Hepatocyte (in vitro differentiated cells): ENCODE data around the gene CD82. TPM values are rescaled to one million over a fixed set of nuclear protein-coding genes. Genes with fewer than 3 reads are reported as not detected.

ENCODE experiments used
- DNase-seq: peaks from one replicate; pipeline ENCODE4 v3.0.0-alpha.2; 2016; ENCODE audit warnings: low spot score
- H2AFZ ChIP-seq: fragments of 200-600 bp; sonication (generic); 2 replicates; pipeline ENCODE4 v1.6.0; 2016; ENCODE audit warnings: antibody characterized with exemption, mild to moderate bottlenecking
- H3K27ac ChIP-seq: fragments of 200-600 bp; sonication (generic); 2 replicates; pipeline ENCODE4 v1.5.1; 2016; ENCODE audit warnings: mild to moderate bottlenecking
- H3K27me3 ChIP-seq: fragments of 200-600 bp; sonication (generic); 2 replicates; pipeline ENCODE4 v1.6.1; 2016
- H3K36me3 ChIP-seq: fragments of 200-600 bp; sonication (generic); replicated peaks from 2 replicates; pipeline ENCODE4 v1.5.1; 2016; ENCODE audit warnings: low read depth; ENCODE audit not compliant: insufficient read depth
- H3K4me1 ChIP-seq: fragments of 200-600 bp; sonication (generic); 2 replicates; pipeline ENCODE4 v1.5.1; 2016; ENCODE audit warnings: mild to moderate bottlenecking, moderate library complexity; ENCODE audit not compliant: insufficient read depth
- H3K4me2 ChIP-seq: fragments of 200-600 bp; sonication (generic); 2 replicates; pipeline ENCODE4 v1.6.0; 2016
- H3K4me3 ChIP-seq: fragments of 200-600 bp; sonication (generic); 2 replicates; pipeline ENCODE4 v1.5.1; 2016; ENCODE audit warnings: mild to moderate bottlenecking
- H3K79me2 ChIP-seq: fragments of 200-600 bp; sonication (generic); 2 replicates; pipeline ENCODE4 v1.6.0; 2017; ENCODE audit warnings: mild to moderate bottlenecking
- H3K9me2 ChIP-seq: fragments of 200-600 bp; sonication (generic); replicated peaks from 2 replicates; pipeline ENCODE4 v1.6.0; 2017; ENCODE audit warnings: mild to moderate bottlenecking; ENCODE audit not compliant: insufficient read depth
- H3K9me3 ChIP-seq: fragments of 200-600 bp; sonication (generic); 2 replicates; pipeline ENCODE4 v1.5.1; 2016; ENCODE audit warnings: low read depth, mild to moderate bottlenecking
- H4K20me1 ChIP-seq: fragments of 200-600 bp; sonication (generic); 2 replicates; pipeline ENCODE4 v1.6.0; 2016; ENCODE audit warnings: mild to moderate bottlenecking; ENCODE audit not compliant: insufficient read depth, poor library complexity, severe bottlenecking
- EZH2 ChIP-seq: fragments of 200-600 bp; sonication (generic); IDR thresholded peaks from 2 replicates; pipeline ENCODE4 v1.6.1; 2016; ENCODE audit warnings: antibody characterized with exemption, mild to moderate bottlenecking, borderline replicate concordance
- EZH2phosphoT487 ChIP-seq: fragments of 200-600 bp; sonication (generic); IDR thresholded peaks from one replicate; pipeline ENCODE4 v1.6.1; 2018; ENCODE audit warnings: antibody characterized with exemption, mild to moderate bottlenecking, low read depth, moderate library complexity; ENCODE audit not compliant: unreplicated experiment, severe bottlenecking
- WGBS: methylation state at CpG from one replicate; pipeline ENCODE4 v1.1.6; 2016; ENCODE audit warnings: low lambda C conversion rate; ENCODE audit errors: missing lambda C conversion rate; 5-methylcytosine and 5-hydroxymethylcytosine counted together
- polyA plus RNA-seq: library from polyadenylated mRNA; unstranded; fragments of >200 nt; fragmentation: Nextera tagmentation; extraction: Ambion mirVana; gene quantifications from 2 replicates; pipeline ENCODE4 v1.2.1, GENCODE V29; 2016
- total RNA-seq: library from RNA; depleted of rRNA; stranded (reverse); fragments of >200 nt; gene quantifications from 2 replicates; pipeline ENCODE4 v1.2.3, GENCODE V29; 2014
- TF ChIP-seq, protein P1 (sequence below): fragments of 200-600 bp; sonication (generic); IDR thresholded peaks from 2 replicates; pipeline ENCODE4 v1.5.1; 2016; ENCODE audit warnings: antibody characterized with exemption, mild to moderate bottlenecking; ENCODE audit not compliant: poor library complexity

Gene CD82
- total and polyA plus RNA-seq, 2 experiments from 2014 or later: 38.7 to 157 TPM

DNA sequence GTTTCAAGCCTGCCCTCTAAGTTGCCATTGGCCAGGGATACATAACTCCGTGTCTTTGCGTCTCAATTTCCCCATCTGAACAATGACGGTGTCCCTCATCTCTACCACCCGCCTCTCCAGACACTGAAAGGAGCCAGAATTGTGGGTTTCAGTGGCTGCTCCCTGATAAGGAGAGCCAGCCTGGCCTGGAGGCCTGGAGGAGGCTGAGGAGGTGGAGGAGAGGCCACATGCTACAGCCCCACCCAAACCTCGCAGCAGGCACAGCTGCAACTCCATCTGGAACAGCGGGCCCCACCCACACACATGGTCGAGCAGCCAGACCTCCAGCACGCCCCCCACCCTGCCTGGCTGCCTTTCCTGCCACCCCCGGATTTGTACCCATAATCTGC, 34.4 kb upstream of the CD82 start:
- Histone ChIP-seq H3K4me3 (no peak overlapping the region), H2AFZ (no peak overlapping the region), H3K9me3 (no peaks in the 10 kb centered on the region), H3K4me1 (peaks cover 6% of the 10 kb centered on the region), H3K27ac (no peak overlapping the region), H3K4me2 (no peak overlapping the region), H3K27me3 (peaks cover 2% of the 10 kb centered on the region), H3K79me2 (no peaks in the 10 kb centered on the region), H4K20me1 (no peaks in the 10 kb centered on the region), H3K9me2 (no peaks in the 10 kb centered on the region), H3K36me3 (no peaks in the 10 kb centered on the region)
- WGBS: 74% methylated on average over 8 of the region's 9 CpGs
- no peak for DNase-seq
- TF ChIP-seq, protein P1, sequence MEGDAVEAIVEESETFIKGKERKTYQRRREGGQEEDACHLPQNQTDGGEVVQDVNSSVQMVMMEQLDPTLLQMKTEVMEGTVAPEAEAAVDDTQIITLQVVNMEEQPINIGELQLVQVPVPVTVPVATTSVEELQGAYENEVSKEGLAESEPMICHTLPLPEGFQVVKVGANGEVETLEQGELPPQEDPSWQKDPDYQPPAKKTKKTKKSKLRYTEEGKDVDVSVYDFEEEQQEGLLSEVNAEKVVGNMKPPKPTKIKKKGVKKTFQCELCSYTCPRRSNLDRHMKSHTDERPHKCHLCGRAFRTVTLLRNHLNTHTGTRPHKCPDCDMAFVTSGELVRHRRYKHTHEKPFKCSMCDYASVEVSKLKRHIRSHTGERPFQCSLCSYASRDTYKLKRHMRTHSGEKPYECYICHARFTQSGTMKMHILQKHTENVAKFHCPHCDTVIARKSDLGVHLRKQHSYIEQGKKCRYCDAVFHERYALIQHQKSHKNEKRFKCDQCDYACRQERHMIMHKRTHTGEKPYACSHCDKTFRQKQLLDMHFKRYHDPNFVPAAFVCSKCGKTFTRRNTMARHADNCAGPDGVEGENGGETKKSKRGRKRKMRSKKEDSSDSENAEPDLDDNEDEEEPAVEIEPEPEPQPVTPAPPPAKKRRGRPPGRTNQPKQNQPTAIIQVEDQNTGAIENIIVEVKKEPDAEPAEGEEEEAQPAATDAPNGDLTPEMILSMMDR: no peak
- no peak for TF ChIP-seq EZH2
- TF ChIP-seq EZH2phosphoT487: no peak

DNA sequence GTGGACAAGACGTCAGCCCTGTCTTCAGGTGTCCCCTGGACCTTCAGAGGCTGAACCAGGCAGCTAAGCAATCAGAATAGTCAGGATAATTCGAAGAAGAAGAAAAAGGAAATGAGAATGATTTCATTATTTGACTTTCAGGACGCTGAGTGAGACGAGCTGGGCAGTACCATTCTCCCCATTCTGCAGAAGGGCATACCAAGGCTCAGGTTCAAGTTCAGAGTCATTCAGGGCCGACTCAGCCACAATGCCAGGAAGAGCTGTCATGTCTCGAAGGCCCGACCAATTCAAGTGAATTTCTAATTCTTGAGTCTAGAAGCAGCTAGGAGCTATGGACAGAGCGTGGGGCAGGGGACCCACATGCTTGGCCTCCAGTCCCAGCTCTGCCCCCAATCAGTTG, 33.8 kb upstream of the CD82 start:
- H3K9me2 ChIP-seq: no peaks in the 10 kb centered on the region
- H4K20me1 ChIP-seq: no peaks in the 10 kb centered on the region
- peaks cover 2% of the 10 kb centered on the region for H3K27me3 ChIP-seq
- no peak overlapping the region for H3K4me3 ChIP-seq
- no peak overlapping the region for H3K4me2 ChIP-seq
- 91% methylated on average over 8 of the region's 8 CpGs for WGBS
- TF ChIP-seq, protein P1: no peak
- TF ChIP-seq EZH2 (no peak), EZH2phosphoT487 (no peak)
- H2AFZ ChIP-seq: no peak overlapping the region
- H3K9me3 ChIP-seq: no peaks in the 10 kb centered on the region
- H3K79me2 ChIP-seq: no peaks in the 10 kb centered on the region
- H3K36me3 ChIP-seq: no peaks in the 10 kb centered on the region
- peaks cover 5% of the 10 kb centered on the region for H3K4me1 ChIP-seq
- DNase-seq: no peak
- no peak overlapping the region for H3K27ac ChIP-seq

DNA sequence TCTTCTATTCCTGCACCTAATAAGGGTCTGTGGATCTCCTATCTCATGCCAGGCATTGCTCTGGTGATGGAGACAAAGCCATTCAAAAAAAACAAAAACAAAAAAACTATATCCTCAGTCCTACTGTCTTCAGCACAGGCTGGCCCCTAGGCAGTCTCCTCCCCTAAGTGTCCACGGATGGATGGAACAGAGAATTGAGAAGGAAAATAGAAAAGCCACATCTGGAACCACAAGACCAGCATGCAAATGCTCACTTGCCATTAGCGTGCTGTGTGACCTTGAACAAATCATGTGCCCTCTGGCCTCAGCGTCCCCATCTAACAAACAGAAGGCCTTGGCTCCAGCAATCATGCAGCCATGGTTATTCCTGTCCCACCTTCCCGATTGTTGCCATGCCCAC, 32.7 kb upstream of the CD82 start:
- H3K9me3 ChIP-seq: no peaks in the 10 kb centered on the region
- no peaks in the 10 kb centered on the region for H3K36me3 ChIP-seq
- TF ChIP-seq, protein P1: no peak
- TF ChIP-seq EZH2phosphoT487: no peak
- no peak for TF ChIP-seq EZH2
- no peak for DNase-seq
- WGBS: 57% methylated on average over 4 of the region's 4 CpGs
- no peak overlapping the region for H2AFZ ChIP-seq
- H3K4me2 ChIP-seq: no peak overlapping the region
- no peaks in the 10 kb centered on the region for H4K20me1 ChIP-seq
- H3K79me2 ChIP-seq: no peaks in the 10 kb centered on the region
- peaks cover 2% of the 10 kb centered on the region for H3K27me3 ChIP-seq
- H3K27ac ChIP-seq: no peak overlapping the region
- no peak overlapping the region for H3K4me3 ChIP-seq
- no peaks in the 10 kb centered on the region for H3K9me2 ChIP-seq
- H3K4me1 ChIP-seq: no peaks in the 10 kb centered on the region
